ENCODE data around the gene NME1. TPM values are rescaled to one million over a fixed set of nuclear protein-coding genes. Genes with fewer than 3 reads are reported as not detected.

NME1 gene
- total and polyA plus RNA-seq, 3 experiments from 2014 or later = 61.2 to 404 (median 401) TPM

DNA sequence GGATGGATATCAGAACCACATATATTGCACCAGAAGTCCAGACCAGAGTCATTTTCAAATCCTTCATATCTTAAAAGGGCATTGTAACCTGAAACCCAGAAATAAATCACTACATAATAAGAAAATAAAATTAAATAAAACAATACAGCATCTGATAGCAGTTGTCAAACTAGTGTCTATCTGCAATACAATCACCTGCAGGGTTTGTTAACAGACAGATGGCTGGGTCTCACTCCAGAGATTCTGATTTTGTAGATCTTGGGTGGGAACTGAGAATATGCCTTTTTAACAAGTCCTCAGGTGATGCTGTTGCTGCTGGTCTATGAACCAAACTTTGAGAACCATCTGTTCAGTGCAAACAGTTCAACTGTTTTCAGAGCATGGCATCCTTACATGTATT lies 50.5 kb downstream of the NME1 start:
- H3K4me3 Mint-ChIP-seq = no peak overlapping the region
- ChIA-PET CTCF (no interaction called here), POLR2A (no interaction called here)
- Histone ChIP-seq H3K27me3 (ENCODE audit: insufficient read depth, low read length, poor library complexity, severe bottlenecking) (no peaks in the 10 kb centered on the region), H3K4me3 (ENCODE audit: low read length) (no peak overlapping the region), H3K36me3 (ENCODE audit: insufficient read depth, low read length) (peaks cover 13% of the 10 kb centered on the region), H3K9me3 (ENCODE audit: low read length) (no peaks in the 10 kb centered on the region), H3K4me1 (ENCODE audit: insufficient read depth, low read length) (no peaks in the 10 kb centered on the region), H3K27ac (ENCODE audit: low read depth, low read length) (no peak overlapping the region)
- peaks cover 0 to 13% (median 5%) of the 10 kb centered on the region in 3 donors for H3K4me1 Mint-ChIP-seq
- no peaks in the 10 kb centered on the region for H3K27me3 Mint-ChIP-seq
- H3K27ac Mint-ChIP-seq = no peak overlapping the region
- no peak for DNase-seq
- peaks cover 0 to 72% (median 18%) of the 10 kb centered on the region in 3 donors for H3K36me3 Mint-ChIP-seq
- H3K9me3 Mint-ChIP-seq = no peaks in the 10 kb centered on the region

Other genes with a start within 250 kb of the NME1 start
- gene SPAG9, start 32.7 kb upstream of the NME1 start, total RNA-seq = 10 to 100 TPM; 40.6 to 43.0 TPM
- gene SPAG9, start 32.7 kb upstream of the NME1 start, polyA plus RNA-seq = 10.5 TPM
- gene NME2, start 12.9 kb downstream of the NME1 start, total RNA-seq = 100 to 1,000 TPM; 926 to 930 TPM
- gene NME2, start 12.9 kb downstream of the NME1 start, polyA plus RNA-seq = 286 TPM
- gene MBTD1, start 106.5 kb downstream of the NME1 start, total RNA-seq = 1 to 10 TPM; 8.8 to 9.0 TPM
- 3.3 TPM for gene MBTD1, start 106.5 kb downstream of the NME1 start, polyA plus RNA-seq
- gene UTP18, start 107.0 kb downstream of the NME1 start, total RNA-seq = 10 to 100 TPM; 80.5 to 82.1 TPM
- 50.4 TPM for gene UTP18, start 107.0 kb downstream of the NME1 start, polyA plus RNA-seq